ENCODE data around the gene EVA1C.
"Not testable (repeated sequence)": the region's sequence is repeated elsewhere in the genome, so short reads cannot be mapped to it uniquely, and the experiment has no call there.

Gene EVA1C

GRCh38 chr21:32457962-32458361 lies 45.5 kb downstream of the EVA1C start:
- in situ Hi-C loops (cut with MboI; ENCODE audit: low sequenced_read_pairs, unreplicated experiment), result no loop called here
- TF ChIP-seq CTCF (IDR thresholded peaks at IDR 0.05; ENCODE audit: borderline replicate concordance, control extremely low read depth, extremely low read depth, insufficient read depth, missing control alignments), result no peak

GRCh38 chr21:32459972-32460371 lies 47.5 kb downstream of the EVA1C start:
- in situ Hi-C loops (cut with MboI; ENCODE audit: low sequenced_read_pairs, unreplicated experiment), result no loop called here
- no peak for TF ChIP-seq CTCF (IDR thresholded peaks at IDR 0.05; ENCODE audit: borderline replicate concordance, control extremely low read depth, extremely low read depth, insufficient read depth, missing control alignments)

More at GRCh38 chr21:32457962-32458361, 45.5 kb downstream of the EVA1C start:
- no peak for DNase-seq (ENCODE audit: low spot score)

GRCh38 chr21:32461503-32461902 lies 49.0 kb downstream of the EVA1C start:
- in situ Hi-C loops (cut with MboI; ENCODE audit: low sequenced_read_pairs, unreplicated experiment), result no loop called here
- no peak for TF ChIP-seq CTCF (IDR thresholded peaks at IDR 0.05; ENCODE audit: borderline replicate concordance, control extremely low read depth, extremely low read depth, insufficient read depth, missing control alignments)
- DNase-seq (ENCODE audit: low spot score), result no peak

More at GRCh38 chr21:32459972-32460371, 47.5 kb downstream of the EVA1C start:
- no peak for DNase-seq (ENCODE audit: low spot score)

- DNase-seq (ENCODE audit: low spot score); in situ Hi-C loops (cut with MboI; ENCODE audit: low sequenced_read_pairs, unreplicated experiment): not testable (repeated sequence)
Measured at GRCh38 chr21:32462564-32462963, 50.1 kb downstream of the EVA1C start.

GRCh38 chr21:32463367-32463766 lies 50.9 kb downstream of the EVA1C start:
- in situ Hi-C loops (cut with MboI; ENCODE audit: low sequenced_read_pairs, unreplicated experiment), result no loop called here
- no peak for DNase-seq (ENCODE audit: low spot score)

GRCh38 chr21:32463889-32464300 lies 51.4 kb downstream of the EVA1C start:
- in situ Hi-C loops (cut with MboI; ENCODE audit: low sequenced_read_pairs, unreplicated experiment), result no loop called here
- TF ChIP-seq CTCF (IDR thresholded peaks at IDR 0.05; ENCODE audit: borderline replicate concordance, control extremely low read depth, extremely low read depth, insufficient read depth, missing control alignments), result no peak
- DNase-seq (ENCODE audit: low spot score), result no peak

More at GRCh38 chr21:32463367-32463766, 50.9 kb downstream of the EVA1C start:
- no peak for TF ChIP-seq CTCF (IDR thresholded peaks at IDR 0.05; ENCODE audit: borderline replicate concordance, control extremely low read depth, extremely low read depth, insufficient read depth, missing control alignments)

GRCh38 chr21:32467291-32467690 lies 54.8 kb downstream of the EVA1C start:
- DNase-seq (ENCODE audit: low spot score), result no peak
- in situ Hi-C loops (cut with MboI; ENCODE audit: low sequenced_read_pairs, unreplicated experiment), result no loop called here
- no peak for TF ChIP-seq CTCF (IDR thresholded peaks at IDR 0.05; ENCODE audit: borderline replicate concordance, control extremely low read depth, extremely low read depth, insufficient read depth, missing control alignments)

All from GM13976 (cell line).